ENCODE measurements around the gene PRKCZ.

GRCh38 chr1:2099886-2100779 is 49.9 kb downstream of the PRKCZ start:
- TF ChIP-seq ATF3 (IDR thresholded peaks at IDR 0.05) (no peak), REST (IDR thresholded peaks at IDR 0.05) (no peak), CTCF (IDR thresholded peaks at IDR 0.05; ENCODE audit: low read depth, low read length, missing input control) (no peak), RAD21 (IDR thresholded peaks at IDR 0.05) (no peak), YY1 (IDR thresholded peaks at IDR 0.05) (no peak), RXRA (IDR thresholded peaks at IDR 0.05) (no peak), SP1 (IDR thresholded peaks at IDR 0.05) (no peak), JUND (IDR thresholded peaks at IDR 0.05) (no peak), ZBTB33 (IDR thresholded peaks at IDR 0.05) (no peak)
